CD4-positive, alpha-beta T cell treated with Interleukin-15 for 4 hours (primary cell): Measurements from ENCODE around the gene DDX6.
"Not testable (repeated sequence)": the region's sequence is repeated elsewhere in the genome, so short reads cannot be mapped to it uniquely, and the experiment has no call there.

Experiments
- DNase-seq: peaks from one replicate; pipeline ENCODE4 v3.0.0-alpha.2; 2020; ENCODE audit warnings: low spot score

The DDX6 gene, protein sequence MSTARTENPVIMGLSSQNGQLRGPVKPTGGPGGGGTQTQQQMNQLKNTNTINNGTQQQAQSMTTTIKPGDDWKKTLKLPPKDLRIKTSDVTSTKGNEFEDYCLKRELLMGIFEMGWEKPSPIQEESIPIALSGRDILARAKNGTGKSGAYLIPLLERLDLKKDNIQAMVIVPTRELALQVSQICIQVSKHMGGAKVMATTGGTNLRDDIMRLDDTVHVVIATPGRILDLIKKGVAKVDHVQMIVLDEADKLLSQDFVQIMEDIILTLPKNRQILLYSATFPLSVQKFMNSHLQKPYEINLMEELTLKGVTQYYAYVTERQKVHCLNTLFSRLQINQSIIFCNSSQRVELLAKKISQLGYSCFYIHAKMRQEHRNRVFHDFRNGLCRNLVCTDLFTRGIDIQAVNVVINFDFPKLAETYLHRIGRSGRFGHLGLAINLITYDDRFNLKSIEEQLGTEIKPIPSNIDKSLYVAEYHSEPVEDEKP

DNA sequence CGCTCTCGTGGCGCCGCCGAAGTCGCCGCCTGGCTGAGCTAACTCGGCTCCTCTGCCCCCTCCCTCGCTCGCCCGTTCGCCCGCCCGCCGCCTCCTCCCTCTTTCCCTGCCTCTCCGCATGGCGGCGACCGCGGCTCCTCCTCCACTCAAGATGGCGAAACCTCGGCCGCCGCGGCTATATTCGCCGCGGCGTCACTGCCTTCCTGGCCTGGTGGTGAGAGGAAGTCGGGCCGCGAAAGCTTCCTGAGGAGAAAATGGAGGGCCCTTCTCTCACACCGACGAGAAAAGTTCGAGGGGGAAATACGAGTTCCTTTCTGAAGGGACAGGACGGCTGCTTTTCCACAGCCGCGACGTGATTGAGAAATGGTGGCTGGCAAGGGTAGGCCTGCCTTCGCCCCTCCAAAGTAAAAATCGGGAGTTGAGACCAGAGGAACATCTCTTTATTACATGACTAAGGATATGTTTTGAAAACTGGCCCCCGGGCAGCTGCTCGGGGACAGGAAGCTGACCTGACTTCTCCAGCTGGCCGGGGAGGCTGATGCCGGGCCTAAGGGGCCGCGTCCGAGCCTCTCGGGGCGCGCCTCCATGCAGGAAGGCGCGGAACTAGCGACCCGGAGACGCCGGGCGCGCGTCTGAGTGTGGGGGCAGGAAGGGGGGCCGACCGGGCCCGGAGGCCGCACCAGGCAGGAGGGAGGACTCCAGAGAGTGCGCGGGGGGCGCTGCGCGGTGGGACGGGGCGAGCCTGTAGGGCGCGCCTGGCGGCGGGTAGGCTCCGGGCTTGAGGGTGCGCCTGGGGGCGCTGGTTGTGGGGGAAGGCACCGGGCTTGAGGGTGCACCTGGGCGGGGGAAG lies at the start of gene DDX6:
Gene DDX6 (minus strand): TSS at position 54 of the 850 bp plus-strand sequence. CDS start 4,913 bp downstream, outside the sequence.
- DNase-seq = peak; percentile 87

DNA sequence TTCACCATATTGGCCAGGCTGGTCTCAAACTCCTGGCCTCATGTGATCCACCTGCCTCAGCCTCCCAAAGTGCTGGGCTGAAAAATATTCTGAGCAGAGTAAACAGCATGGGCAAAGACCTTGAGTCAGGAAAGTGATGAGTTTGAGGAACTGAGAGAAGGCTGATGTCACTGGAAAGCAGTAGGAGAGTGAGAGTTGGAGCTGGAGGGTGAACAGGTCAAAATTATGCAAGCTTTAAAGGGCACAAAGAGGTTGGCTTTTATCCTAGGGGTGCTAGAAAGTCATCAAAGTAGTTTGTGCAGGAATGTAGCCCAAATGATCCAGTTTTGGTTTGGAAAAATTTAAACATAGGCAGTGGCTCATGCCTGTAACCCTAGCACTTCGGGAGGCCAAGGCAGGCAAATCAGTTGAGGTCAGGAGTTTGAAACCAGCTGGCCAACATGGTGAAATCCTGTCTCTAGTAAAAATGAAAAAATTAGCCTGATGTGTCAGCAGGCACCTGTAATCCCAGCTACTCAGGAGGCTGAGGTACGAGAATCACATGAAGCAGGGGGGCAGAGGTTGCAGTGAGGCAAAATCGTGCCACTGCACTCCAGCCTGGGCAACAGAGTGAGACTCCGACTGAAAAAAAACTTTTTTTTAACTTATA lies 48.1 kb upstream of the DDX6 start:
- DNase-seq = no peak

DNA sequence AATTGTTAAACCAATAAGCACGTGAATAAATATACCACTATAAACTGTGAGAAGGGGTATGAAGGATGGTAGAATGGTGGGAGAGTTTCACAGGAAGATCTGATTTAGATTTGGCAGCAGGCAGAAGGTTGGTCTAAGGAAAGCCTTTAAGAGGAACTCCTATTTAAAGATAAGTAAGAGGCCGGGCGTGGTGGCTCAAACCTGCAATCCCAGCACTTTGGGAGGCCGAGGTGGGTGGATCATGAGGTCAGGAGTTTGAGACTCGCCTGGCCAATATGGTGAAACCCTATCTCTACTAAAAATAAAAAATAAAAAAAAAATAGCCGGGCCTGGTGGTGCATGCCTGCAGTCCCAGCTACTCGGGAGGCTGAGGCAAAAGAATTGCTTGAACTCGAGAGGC lies 46.9 kb upstream of the DDX6 start:
- DNase-seq = no peak

DNA sequence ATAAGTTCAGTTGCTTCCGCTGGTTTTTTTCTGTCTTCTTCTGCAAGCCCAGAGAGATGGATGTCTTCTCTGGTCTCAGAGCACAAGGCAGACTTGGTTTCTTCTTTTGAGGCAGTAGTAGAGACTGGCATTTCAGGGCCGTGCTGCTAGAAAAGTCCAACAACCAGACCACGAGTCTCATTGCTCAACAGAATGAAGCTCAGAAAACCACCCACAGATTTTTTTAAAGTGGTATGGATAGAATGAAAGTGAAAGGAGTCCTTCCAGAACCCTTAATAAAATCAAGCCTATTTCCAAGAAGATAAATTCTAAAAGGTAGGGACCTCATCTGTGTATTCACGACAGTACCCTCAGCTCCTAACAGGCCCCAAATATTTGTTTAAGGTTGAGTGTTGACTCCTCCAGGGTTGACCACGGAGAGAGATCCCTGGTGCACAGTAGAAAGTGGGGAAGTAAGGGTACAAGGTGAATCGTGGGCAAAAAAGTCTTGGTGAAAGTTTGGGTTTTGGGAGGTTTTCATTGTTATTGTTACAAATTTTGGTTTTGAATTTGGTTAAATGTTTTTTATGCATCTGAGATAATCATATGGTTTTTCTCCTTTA lies 43.6 kb upstream of the DDX6 start:
- no peak for DNase-seq

DNA sequence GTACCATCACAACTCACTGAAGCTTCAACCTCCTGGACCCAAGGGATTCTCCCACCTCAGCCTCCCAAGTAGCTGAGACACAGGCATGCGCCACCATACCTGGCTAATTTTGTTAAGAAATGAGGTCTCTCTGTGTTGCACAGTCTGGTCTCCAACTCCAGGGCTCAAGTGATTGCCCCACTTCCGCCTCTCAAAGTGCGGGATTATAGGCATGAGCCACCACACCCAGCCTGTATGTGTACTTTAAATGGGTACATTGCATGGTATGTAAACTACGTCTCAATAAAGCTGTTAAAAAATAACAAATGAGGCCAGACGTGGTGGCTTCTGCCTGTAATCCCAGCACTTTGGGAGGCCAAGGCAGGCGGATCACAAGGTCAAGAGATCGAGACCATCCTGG lies 36.2 kb upstream of the DDX6 start:
- no peak for DNase-seq

DNA sequence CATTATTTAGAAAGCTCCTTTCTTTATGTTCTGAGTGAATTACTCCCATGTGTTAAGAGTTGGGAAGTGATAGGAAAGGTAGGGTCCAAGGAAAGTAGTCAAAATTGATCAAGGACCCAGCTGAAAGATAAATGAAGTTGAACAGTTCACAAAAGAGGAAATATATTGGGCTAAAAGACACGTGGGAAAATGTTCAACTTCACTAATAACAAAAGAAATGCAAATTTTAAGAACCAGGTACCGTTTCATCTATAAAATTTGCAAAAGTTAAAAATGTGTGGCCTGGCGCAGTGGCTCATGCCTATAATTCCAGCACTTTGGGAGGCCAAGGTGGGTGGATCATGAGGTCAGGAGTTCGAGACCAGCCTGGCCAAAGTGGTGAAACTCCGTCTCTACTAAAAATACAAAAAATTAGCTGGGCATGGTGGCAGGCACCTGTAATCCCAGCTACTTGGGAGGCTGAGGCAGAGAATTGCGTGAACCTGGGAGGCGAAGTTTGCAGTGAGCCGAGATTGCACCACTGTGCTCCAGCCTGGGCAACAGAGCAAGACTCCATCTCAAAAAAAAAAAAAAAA lies 32.1 kb upstream of the DDX6 start:
- DNase-seq = not testable (repeated sequence)

DNA sequence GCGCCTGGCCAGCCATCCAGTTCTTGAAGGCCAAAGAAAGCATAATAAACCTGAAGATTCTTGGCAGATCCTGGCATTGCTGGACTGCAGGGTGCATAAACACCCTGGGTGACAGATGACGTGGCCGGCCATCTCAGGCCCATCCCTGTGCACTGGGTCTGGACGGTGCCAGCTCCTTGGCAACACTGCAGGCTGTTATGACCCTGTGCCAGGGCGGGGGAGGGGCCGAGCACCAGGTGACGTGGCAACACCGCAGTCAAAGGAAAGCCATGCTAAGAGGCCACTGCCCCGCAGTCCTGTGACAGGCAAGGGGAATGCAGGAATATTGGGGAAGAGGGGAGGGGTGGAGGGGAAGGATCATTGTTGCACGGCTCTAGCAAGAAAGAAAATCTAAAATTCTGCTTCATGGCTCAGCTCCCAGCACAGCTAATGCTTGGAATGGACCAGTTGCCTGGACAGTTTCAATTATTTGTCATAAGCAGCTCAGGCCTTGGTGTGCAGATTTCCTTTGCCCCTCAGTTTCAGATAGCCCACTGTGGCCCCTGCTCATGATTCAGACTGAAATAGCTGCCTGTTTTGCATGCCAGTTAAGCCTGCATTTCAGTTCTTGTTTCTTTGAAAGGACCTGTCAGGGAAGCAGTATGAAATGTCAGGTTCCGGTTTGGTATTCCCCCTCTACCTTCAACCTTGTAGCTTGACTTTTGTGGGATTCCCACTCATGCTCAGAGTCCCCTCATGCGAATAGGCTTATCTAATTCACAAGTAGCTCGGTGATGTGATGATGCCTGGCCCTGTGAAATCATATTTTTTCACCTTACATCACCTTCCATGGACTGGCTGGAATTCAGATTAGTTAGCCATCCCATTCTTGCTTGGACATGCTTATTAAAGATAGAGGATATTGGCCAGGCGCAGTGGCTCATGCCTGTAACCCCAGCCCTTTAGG lies 29.7 kb upstream of the DDX6 start:
- DNase-seq = peak; percentile 13

DNA sequence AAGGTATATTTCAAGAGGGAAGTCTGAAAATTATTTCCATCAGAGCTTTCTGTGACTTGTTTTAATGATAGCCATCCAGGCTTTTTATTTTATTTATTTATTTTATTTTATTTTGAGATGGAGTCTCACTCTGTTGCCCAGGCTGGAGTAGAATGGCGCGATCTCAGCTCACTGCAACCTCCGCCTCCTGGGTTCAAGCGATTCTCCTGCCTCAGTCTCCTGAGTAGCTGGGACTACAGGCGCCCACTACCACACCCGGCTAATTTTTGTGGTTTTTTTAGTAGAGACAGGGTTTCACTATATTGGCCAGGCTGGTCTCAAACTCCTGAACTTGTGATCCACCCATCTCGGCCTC lies 29.0 kb upstream of the DDX6 start:
- not testable (repeated sequence) for DNase-seq

DNA sequence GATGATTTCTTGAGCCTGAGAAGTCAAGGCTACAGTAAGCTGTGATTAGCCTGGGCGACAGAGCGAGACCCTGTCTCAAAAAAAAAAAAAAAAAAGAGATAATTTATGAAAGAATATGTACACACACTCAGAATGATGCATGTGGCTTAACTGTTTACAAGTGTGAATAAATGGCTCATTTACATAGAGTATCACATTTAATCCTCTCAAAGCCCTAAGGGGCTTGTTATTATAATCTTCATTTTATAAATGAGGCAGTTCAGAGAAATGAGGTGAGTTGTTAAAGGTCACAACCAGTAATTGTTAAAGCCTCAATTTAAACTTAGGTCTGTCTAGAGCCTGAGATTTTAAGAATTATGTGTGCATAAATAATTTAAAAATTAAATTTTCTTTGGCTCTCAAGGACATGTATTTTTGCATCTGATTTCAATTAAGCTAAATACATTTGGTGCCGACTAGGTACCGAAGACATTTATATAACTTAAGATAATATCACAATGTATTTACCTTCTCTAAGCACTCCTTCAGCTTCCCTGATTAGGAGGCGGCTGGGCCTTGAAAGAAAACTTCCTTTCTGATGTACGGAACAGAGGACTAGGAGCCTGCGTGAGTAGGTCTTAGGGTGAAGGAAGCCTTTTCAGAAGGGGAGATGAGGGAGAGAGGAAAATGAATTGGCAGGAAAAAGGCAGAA lies 28.5 kb upstream of the DDX6 start:
- no peak for DNase-seq

DNA sequence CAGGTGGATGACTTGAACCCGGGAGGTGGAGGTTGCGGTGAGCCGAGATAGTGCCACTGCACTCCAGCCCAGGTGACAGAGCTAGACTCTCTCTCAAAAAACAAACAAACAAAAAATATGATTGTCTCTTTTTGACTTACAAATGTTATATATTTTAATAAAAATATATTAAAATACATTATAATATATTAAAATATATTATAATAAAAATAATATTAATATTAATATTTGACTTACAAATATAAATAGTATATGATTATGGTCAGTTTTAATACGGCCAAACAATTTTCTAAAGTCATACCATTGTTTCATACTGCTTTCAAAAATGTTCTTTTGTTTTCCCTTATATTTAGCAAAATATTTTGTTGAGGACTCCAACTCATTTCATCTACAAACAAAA lies 27.2 kb upstream of the DDX6 start:
- no peak for DNase-seq

DNA sequence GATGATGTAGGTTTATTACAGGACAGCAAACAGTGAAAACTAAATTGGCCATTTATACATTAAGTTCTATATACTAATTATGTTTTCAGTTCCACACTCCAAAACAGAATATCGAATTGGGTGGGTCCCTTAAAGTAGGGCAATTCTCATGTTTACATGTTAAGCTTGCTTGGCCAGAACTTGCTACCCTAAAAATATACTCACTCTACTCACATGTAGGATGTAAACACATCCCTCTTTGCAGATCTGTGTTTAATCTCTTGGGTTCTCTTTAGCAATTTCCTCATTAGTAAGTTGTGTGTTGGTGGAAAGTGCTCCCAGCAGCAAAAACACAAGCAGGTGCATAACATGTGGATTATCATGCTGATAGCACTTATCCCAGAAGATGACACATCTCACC lies 22.6 kb upstream of the DDX6 start:
- DNase-seq = no peak

DNA sequence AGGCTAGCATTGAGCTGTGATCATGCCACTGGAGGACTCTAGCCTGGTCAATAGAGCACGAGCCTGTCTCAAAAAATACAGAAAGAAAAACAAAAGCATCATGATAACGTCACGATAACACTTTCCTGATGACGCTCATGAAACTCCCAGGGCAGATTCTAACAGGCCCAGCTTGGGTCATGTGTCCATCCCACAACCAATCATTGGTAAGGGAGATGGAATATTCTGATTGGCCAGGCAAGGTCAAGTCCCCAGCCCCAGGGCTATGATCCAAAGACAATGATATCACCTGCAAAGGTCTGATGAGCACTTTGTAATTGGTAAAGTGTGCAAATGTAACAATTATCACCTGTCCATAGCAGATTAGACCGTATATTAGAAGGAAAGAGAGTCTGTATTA lies 21.5 kb upstream of the DDX6 start:
- no peak for DNase-seq

DNA sequence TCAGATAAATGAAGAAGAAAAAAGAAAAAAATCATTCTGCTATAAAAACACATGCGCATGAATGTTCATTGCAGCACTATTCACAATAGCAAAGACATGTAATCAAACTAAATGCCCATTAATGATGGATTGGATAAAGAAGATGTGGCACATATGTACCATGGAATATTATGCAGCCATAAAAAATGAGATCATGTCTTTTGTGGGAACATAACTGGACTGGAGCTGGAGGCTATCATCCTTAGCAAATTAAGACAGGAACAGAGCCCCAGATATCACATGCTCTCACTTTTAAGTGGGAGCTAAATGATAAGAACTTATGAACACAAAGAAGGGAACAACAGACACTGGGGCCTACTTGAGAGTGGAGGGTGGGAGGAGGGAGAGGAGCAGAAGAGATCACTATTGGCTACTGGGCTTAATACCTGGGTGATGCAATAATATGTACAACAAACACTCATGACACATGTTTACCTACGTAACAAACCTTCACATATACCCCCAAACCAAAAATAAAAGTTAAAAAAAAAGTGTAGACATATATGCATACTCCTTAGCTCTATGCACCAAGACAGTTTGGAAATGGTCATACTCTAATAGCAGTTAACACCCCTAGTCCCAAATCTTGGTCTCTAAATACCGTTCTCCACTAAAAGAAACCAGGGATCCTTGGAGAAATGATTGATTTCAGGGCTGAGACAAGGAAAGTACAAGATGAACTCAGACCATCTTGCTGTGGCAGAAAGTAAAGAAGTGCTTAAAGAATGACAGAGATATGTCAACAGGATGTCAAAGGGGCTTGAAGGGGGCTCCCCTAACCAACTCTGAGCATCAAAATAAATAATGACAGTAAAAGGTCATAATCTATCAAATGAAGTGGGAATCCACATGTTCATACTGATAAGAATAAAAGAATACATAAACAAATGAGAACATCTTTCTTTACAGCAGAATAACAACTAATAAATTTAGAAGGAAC lies 17.1 kb upstream of the DDX6 start:
- DNase-seq = no peak

DNA sequence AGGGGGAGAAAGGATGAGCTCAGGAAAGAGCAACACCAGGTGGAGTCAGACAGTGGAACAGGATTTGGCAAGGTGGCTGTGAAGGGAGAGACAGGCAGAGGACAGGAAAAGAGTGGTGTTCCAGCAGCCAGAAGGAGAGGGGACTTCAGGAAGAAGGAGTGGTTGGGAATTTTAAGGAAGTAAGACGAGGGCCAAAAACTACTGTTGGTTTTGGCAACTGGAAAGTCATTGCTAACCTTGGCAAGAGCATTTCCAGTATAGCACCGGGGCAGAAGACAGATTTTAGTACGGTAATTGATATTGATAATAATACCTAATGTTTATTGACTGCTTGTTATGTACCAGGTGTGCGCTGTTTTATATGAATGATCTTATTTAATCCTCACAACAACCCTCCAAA lies 15.4 kb upstream of the DDX6 start:
- DNase-seq = no peak

DNA sequence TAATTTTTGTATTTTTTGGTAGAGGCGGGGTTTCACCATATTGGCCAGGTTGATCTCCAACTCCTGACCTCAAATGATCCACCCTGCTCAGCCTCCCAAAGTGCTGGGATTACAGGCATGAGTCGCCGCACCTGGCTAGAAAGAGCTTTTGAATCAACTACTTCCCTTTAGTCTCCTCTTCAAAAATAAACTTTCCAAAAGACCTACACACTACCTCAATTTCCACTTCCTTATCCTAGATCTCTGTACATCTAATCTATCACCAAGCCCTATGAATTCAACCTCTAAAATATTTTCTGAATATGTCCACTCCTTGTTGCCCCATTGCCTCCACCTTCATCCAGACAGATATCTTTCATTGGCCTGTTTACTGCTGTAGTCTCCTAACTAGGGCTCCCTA lies 13.1 kb upstream of the DDX6 start:
- no peak for DNase-seq

DNA sequence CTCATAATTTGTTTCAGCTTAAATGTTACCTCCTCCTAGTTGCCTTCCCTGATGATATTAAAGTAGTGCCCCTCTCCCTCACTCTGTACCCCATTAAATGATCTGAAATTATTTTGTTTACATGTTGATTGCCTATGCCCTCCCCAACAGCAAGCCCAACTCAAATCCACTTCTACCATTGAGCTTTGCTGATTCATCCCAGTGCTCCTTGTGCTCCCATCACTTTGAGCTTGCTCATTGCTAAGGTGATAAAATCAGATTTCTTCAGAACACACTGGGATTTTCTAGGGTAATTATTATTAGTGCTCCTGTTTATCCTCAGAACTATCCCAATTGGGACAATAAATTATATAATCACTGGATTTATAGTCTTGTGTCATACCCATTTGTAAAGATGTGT lies 8.4 kb upstream of the DDX6 start:
- DNase-seq = no peak

DNA sequence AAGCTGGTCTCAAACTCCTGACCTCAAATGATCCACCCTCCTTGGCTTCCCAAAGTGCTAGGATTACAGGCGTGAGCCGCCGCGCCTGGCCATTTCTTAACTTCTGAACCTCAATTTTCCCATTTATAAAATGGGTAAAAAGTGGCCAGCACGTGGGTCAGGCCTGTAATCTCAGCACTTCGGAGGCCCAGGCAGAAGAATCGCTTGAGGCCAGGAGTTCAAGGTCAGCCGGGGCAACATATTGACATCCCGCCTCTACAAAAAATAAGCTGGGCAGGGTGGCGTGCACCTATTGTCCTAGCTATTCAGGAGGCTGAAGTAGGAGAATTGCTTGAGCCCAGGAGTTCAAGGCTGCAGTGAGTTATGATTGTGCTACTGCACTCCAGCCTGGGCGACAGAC lies 6.5 kb upstream of the DDX6 start:
- no peak for DNase-seq

DNA sequence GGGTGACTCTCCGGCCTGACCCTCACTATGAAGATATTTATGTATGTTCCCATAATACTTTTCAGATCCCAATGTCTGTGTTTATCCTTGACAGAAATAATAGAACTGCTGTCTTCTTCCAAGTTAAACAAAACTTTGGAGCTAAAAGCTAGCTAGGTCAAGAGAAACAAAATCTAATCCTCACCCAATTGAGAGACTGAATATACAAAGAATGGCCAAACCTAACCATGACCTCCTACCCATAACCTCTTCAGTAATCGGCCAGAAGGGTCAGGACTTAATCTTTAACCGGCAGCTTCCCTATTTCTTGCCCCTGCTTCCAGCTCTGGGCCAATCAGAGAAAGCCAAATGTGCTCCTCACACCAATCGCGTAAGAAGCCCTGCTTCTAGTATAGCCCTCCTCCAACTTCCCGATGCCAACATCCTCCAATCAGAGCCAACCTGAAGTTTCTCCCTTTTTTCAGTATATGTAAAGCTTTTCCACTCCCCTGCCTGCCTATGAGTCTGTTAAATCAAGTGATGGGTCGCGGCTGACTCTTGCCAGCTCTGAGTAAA lies 1.7 kb upstream of the DDX6 start:
- peak; percentile 79 for DNase-seq
